T-helper 22 cell (primary cell): ENCODE data around the gene CRYAA.
"Not testable (repeated sequence)": the region's sequence is repeated elsewhere in the genome, so short reads cannot be mapped to it uniquely, and the experiment has no call there.

ENCODE experiments used
- DNase-seq: peaks from one replicate; pipeline ENCODE4 v3.0.0-alpha.2; 2020; ENCODE audit warnings: low read depth

Gene CRYAA

GRCh38 chr21:43168708-43169107, at the start of gene CRYAA:
Gene CRYAA, plus strand, starts transcription at chr21:43169008. Its CDS starts 92 bp downstream, at chr21:43169100.
- DNase-seq, result not testable (repeated sequence)

DNA sequence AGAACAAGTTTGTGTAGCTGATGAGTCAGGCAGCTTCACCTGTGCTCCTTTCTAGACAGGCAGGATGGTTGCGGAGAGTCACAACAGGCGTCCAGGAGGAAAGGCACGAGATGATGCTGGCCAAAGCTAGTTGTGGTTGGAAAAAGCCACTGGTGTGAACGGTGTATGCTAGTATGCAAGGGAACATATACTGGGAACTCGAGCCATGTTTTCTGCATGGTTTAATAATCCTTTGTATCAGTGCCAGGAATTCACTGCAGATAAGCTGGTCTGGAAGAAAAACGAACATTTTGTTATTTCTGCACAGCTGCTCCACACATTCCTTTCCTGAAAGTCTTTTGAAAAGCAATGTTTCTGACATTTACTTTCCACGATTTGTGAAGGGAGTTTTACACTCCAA, 38.7 kb upstream of the CRYAA start:
- DNase-seq, result not testable (repeated sequence)

- not testable (repeated sequence) for DNase-seq
These were observed 34.3 kb upstream of the CRYAA start for GRCh38 chr21:43134520-43134919.

DNA sequence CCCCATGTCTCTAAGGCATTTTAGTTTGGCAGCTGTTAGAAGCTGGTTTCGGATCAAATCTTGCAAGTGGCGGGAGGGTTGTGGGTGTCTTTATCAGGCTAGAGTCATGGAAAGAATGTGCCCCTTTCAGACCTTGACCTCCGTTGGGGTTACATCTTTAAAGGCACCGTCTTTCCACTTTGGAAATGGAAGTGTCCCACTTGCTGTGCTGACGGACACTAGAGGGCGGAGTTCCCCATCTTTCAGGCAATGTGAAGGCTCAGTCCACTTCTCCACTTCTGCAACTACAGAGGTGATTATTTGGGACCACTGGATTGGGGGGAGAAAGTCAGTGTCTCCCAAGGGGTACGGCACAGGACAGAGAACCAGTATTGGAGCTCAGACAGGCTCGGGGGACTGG, 29.9 kb upstream of the CRYAA start:
- not testable (repeated sequence) for DNase-seq

DNA sequence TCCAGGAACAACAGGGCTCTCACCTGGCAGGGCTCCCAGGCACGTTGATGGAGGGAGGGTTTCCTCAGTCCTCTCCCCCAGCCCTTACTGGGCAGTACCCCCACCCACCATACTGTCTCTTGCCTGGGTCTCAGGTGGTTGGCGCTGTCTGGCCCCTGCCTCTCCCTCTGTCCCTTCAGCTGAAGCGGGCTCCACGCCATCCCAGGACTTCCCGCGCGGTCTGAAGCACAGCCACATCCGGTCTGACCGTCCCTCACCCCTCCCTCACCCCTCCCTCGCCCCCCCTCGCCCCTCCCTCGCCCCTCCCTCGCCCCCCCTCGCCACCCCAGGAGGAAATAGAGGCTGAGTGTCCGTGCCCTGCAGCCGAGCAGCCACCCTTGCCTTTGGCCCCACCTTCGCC, 27.4 kb upstream of the CRYAA start:
- DNase-seq, result not testable (repeated sequence)

DNA sequence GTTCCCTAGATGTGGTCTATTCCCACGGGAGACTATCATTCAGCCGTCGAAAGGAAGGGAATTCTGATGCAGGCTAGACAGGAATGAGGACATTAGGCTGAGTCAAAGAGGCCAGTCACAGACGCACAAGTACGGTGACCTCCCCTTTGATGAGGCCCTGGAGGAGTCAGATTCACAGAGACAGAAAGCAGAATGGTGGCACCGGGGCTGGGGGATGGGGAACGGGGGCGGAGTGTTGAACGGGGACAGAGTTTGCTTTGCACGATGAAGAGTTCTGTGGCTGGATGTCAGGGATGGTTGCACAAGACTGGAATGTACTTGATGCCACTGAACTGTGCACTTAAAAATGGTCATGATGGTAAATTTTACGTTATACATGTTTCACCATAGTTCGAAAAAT, 22.2 kb upstream of the CRYAA start:
- DNase-seq, result not testable (repeated sequence)

DNA sequence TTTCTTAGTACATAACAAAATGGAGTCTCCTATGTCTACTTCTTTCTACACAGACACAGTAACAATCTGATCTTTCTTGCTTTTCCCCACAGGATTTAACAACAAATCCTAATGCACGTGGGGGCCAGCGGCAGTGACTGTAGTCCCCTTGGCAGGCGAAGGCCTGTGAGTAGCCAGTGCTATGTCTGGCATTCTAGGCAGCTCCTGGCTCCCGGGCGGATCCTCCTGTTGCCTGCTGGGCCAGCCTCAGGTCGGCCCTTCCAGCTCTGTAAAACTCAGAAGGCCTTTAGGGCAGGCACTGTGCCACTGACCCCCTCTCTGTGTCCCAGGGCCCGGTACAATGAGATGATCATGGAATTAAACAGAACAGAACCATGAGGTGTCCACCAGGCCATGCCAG, 20.8 kb upstream of the CRYAA start:
- not testable (repeated sequence) for DNase-seq

- DNase-seq, result not testable (repeated sequence)
These were observed 19.5 kb upstream of the CRYAA start for GRCh38 chr21:43149344-43149743.

DNA sequence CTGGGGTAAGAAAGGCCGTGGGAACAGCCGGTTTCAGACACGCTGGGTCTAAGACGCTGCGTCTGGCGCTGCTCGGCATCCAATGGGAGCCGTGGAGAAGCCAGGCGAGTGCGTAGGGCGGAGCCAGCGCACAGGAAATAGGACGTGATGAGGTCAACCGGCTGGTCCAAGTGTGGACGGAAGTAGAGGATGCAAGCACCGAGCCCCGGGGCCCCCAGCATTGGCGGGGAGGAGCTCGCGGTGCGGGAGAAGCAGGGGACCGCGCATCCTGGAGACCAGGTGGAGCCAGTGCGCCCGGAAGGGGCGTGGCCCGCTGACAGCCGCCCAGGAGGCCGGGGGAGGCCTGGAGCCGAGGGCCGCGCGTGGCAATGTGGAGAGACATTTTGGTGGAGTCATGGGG, 15.2 kb upstream of the CRYAA start:
- not testable (repeated sequence) for DNase-seq

DNA sequence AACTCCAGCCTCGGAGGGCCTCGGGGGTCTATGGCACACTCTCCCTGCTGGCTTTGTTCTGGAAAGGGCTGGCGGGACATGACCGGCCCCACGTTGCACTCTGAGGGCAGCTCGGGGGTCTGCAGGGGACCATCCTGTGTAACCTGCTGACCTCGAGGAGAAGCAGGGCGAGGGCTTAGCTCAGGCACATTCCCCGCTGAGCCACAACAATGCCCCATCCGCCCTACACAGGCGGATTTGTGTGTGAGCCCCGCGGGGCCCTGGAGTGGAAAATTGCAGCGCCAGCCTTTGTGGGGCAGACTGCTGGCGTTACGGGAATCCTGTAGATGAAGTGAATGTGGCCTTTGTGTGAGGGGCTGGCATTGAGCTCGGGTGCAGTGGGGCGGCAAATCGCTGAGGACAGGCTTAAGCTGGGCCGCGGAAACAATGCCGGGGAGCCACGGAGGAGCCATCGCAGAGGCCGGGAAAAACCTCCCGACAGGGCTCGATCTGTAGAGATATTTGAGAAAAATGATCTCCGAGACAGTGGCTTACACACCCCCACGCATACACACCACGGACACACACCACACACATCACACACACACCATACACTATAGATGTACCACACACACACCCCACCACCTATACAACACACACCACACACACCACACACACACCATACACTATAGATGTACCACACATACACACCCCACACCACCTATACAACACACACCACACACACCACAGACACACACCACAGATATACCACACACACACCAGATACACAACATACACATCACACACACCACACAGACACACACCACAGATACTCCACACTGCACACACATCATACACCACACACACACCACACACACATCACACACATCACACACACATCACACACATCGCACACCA, 9.3 kb upstream of the CRYAA start:
- not testable (repeated sequence) for DNase-seq

- DNase-seq, result not testable (repeated sequence)
These were observed 6.7 kb upstream of the CRYAA start for GRCh38 chr21:43161826-43162707.

DNA sequence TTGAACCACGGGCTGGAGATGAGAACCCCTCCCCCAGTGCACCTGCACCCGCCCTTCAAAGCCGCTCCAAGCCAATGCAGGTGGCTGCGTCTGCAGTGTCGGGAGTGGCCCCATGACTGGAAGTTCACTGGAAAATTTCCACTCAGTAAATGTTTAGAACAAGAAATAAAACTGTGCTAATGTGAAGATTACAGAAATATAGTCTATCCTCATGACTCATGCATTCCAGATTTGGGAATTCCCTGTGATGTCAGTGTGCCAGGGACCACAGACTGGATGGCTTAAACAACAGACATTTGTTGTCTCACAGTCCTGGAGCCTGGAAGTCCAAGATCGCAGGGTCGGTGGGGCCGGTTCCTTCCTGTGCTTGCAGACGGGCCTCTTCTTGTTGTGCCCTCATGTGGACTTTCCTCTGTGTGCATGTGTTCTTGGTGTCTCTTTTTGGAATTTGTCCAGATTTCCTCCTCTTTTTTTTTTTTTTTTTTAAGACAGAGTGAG, 6.1 kb upstream of the CRYAA start:
- not testable (repeated sequence) for DNase-seq

DNA sequence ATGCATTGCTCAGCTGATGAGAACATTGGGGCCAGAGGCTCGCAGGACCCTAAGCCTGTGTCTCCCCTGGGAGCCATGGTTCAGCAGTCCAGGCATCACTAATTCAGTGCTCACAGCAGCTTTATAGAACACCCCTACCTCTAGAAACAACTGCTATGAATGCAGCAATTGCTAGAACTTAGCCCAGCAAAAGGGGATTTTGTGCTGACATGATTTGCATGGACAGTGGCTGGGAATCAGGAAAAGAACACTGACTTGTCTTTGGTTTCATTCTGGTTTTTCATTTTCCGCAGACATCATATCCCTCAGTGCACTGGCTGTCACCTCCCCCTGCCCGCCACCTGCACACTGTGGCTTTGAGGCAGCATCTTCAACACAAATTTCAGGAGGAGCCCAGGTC, 4.0 kb upstream of the CRYAA start:
- DNase-seq, result not testable (repeated sequence)

DNA sequence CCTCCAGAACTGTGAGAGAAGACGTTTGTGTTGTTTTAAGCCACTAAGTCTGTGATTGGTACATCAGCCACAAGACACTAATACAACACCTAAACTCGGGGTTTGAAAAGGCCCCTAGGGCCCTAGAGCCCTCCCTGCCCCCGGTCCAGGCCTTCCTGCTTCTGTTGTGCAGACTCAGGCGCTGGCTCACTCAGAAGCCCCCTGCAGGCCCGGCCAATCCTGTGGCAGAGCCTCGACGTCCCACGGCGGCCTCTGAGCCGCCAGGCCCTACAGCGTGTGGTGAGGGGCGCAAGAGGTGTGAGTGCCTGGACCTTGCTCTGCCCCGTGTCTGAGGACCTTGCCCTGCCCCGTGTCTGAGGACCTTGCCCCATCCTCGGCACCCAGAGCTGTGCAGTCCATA, 3.1 kb upstream of the CRYAA start:
- DNase-seq, result not testable (repeated sequence)

DNA sequence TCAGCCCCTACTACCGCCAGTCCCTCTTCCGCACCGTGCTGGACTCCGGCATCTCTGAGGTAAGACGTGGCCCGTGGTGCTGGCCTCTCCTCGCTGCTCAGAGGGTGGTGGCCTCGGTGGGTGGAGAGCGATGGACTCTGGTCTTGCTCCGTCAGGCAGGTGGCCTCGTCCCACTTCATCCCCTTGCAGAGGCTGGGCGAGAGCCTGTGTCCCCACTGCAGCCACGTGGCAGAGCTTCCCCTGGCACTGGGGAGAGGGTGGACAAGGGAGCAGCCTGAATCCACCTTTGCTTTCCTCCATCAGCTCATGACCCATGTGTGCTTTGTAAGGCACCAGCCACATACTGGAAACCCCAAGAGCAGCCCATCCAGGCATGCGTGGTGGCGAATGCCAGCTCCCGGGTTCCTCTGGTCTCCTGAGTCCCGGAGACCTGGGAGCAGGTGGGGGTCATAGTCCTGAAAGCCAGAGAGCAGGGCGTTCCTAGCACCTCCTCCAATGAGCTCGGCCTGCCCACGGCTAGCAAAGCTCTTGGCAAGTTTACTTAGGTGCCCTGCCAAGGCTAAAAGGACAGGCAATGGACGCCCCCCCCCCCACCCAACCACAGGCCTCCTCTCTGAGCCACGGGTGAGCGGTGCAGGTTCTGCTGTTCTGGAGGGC, 550 bp downstream of the CRYAA start:
- DNase-seq, result not testable (repeated sequence)

DNA sequence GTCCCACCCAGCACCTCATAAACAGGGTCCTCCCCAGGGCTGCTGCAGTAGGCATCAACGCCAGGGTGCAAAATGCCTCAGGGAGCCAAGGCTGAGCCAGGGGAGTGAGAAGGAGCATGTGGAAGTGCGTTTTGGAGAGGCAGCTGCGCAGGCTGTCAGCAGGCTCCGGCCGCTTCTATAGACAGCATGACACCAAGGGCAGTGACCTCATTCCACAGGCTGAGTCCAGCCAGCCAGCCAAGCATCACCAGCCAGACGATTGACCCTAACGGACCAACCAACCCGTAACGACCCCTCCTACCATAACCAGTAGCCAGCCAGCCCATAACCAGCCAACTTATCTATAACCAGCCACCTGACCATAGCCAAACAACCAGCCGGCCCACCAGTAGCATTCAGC, 1.1 kb downstream of the CRYAA start:
- DNase-seq, result not testable (repeated sequence)

- not testable (repeated sequence) for DNase-seq
These were observed 4.0 kb downstream of the CRYAA start for GRCh38 chr21:43172812-43173211.

DNA sequence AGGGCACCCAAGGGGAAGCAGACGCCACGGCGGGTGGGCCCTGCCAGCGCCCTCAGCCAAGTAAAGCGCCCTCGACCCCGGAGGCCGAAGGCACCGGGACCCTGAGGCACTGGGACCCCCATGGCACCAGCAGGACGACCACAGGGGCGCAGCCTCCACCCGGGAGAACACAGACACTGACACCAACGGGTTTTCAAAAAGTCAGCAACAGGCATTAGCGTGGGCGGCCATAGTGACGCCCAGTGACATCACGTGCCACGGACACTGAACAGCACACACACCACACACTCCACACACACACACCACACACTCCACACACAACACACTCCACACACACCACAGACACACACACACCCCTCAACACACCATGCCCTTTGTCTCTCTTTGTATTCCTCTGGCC, 4.6 kb downstream of the CRYAA start:
- not testable (repeated sequence) for DNase-seq

DNA sequence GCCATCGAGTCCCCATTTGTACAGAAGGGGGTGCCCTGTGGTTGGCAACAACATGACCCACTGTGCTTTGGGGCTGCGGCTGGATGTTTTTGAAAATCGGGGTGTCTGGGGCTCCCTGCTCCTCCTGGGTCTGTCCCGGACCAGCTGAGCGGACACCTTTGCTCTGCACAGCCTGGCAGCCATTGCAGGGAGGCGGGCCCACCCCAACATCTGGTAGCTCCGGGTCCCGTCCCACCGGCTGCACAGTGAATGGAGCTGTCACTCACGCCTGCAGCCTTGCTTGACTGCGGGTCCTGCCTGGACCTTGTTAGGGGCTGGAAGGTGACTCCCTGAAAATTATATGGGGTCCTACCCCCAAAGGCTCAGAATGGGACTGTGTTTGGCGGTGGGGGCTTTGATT, 5.1 kb downstream of the CRYAA start:
- not testable (repeated sequence) for DNase-seq

GRCh38 chr21:43174998-43175397, 6.2 kb downstream of the CRYAA start:
- DNase-seq, result not testable (repeated sequence)

DNA sequence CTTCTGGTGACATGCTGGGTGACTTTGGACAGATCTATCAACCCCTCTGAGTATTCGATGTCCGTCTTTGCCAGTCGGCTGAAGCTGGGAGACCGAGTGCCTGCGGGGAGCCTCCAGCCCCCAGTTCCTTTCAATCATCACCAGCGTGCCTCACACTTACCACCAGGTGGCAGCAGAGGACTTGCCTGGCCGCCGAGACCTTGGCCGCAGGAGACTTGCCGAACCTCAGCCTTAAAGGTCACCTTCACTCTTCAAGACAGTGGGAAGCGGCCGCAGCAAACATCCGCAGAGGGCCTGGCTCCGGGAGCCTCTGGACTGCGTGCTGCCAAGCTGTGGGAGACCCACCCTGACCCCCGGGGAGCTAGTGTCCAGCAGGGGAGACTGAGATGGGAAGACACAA, 7.8 kb downstream of the CRYAA start:
- not testable (repeated sequence) for DNase-seq
